Loucy (cell line): ENCODE results near the gene GIPC2.

Experiments
- H2AFZ ChIP-seq: fragments of 200-600 bp; sonication (generic); 2 replicates; pipeline ENCODE4 v1.6.0; 2016; ENCODE audit warnings: antibody characterized with exemption, mild to moderate bottlenecking, low read length, moderate library complexity
- H3F3A ChIP-seq: fragments of 200-600 bp; 2 replicates; pipeline ENCODE4 v1.6.0; 2016; ENCODE audit warnings: antibody characterized with exemption, low read depth, mild to moderate bottlenecking
- H3K27me3 ChIP-seq: fragments of 200-600 bp; sonication (generic); 2 replicates; pipeline ENCODE4 v1.6.1; 2014; ENCODE audit warnings: low read length, mild to moderate bottlenecking; ENCODE audit not compliant: insufficient read depth, poor library complexity, severe bottlenecking
- H3K36me3 ChIP-seq: fragments of 200-600 bp; sonication (generic); 2 replicates; pipeline ENCODE4 v1.6.1; 2016; ENCODE audit warnings: low read length; ENCODE audit not compliant: insufficient read depth
- H3K4me1 ChIP-seq: fragments of 200-600 bp; sonication (generic); 2 replicates; pipeline ENCODE4 v1.5.1; 2014; ENCODE audit warnings: low read length, mild to moderate bottlenecking; ENCODE audit not compliant: insufficient read depth, poor library complexity, severe bottlenecking
- H3K4me2 ChIP-seq: fragments of 200-600 bp; sonication (generic); 2 replicates; pipeline ENCODE4 v1.6.0; 2014; ENCODE audit warnings: antibody characterized with exemption, low read length, low read depth, mild to moderate bottlenecking; ENCODE audit not compliant: poor library complexity, severe bottlenecking
- H3K4me3 ChIP-seq: fragments of 200-600 bp; sonication (generic); 2 replicates; pipeline ENCODE4 v1.5.1; 2014; ENCODE audit warnings: low read length, mild to moderate bottlenecking, mixed read lengths; ENCODE audit not compliant: poor library complexity, severe bottlenecking
- H3K79me2 ChIP-seq: fragments of 200-600 bp; sonication (generic); 2 replicates; pipeline ENCODE4 v1.6.1; 2014; ENCODE audit warnings: low read length; ENCODE audit not compliant: insufficient read depth
- H3K9ac ChIP-seq: fragments of 200-600 bp; sonication (generic); 2 replicates; pipeline ENCODE4 v1.6.0; 2014; ENCODE audit warnings: mild to moderate bottlenecking, low read depth, low read length, moderate library complexity; ENCODE audit not compliant: poor library complexity, severe bottlenecking
- H3K9me2 ChIP-seq: fragments of 200-600 bp; sonication (generic); replicated peaks from 2 replicates; pipeline ENCODE4 v1.6.1; 2016; ENCODE audit warnings: low read depth, low read length, mixed read lengths
- H3K9me3 ChIP-seq: fragments of 200-600 bp; sonication (generic); 2 replicates; pipeline ENCODE4 v1.6.1; 2014; ENCODE audit warnings: mild to moderate bottlenecking, antibody characterized with exemption, low read length, low read depth; ENCODE audit not compliant: insufficient read depth
- H4K20me1 ChIP-seq: fragments of 200-600 bp; sonication (generic); 2 replicates; pipeline ENCODE4 v1.6.0; 2014; ENCODE audit warnings: antibody characterized with exemption, low read length, mild to moderate bottlenecking; ENCODE audit not compliant: insufficient read depth, poor library complexity, severe bottlenecking
- CTCF ChIP-seq: fragments of 200-600 bp; sonication (generic); conservative IDR thresholded peaks from 2 replicates; pipeline ENCODE4 v1.5.1; 2014; ENCODE audit warnings: mild to moderate bottlenecking, antibody characterized with exemption, low read length
- EZH2phosphoT487 ChIP-seq: fragments of 200-600 bp; IDR thresholded peaks from 2 replicates; pipeline ENCODE4 v1.6.1; 2018; ENCODE audit warnings: antibody characterized with exemption, mild to moderate bottlenecking, moderate library complexity, borderline replicate concordance

The GIPC2 gene

GRCh38 chr1:78073441-78073840 is 27.7 kb downstream of the GIPC2 start:
- H3K4me2 ChIP-seq, result no peak overlapping the region
- no peaks in the 10 kb centered on the region for H3K79me2 ChIP-seq
- TF ChIP-seq EZH2phosphoT487, result no peak
- no peak overlapping the region for H3K9ac ChIP-seq
- H4K20me1 ChIP-seq, result no peaks in the 10 kb centered on the region
- no peaks in the 10 kb centered on the region for H3K4me1 ChIP-seq
- H3F3A ChIP-seq, result no peaks in the 10 kb centered on the region
- no peaks in the 10 kb centered on the region for H3K36me3 ChIP-seq
- no peaks in the 10 kb centered on the region for H3K9me2 ChIP-seq
- no peak overlapping the region for H2AFZ ChIP-seq
- H3K9me3 ChIP-seq, result no peaks in the 10 kb centered on the region
- no peak overlapping the region for H3K4me3 ChIP-seq
- no peaks in the 10 kb centered on the region for H3K27me3 ChIP-seq

GRCh38 chr1:78075621-78076020 is 29.9 kb downstream of the GIPC2 start:
- H3F3A ChIP-seq, result no peaks in the 10 kb centered on the region
- H3K4me1 ChIP-seq, result no peaks in the 10 kb centered on the region
- no peak overlapping the region for H3K4me2 ChIP-seq
- H3K27me3 ChIP-seq, result no peaks in the 10 kb centered on the region
- no peaks in the 10 kb centered on the region for H3K36me3 ChIP-seq
- no peaks in the 10 kb centered on the region for H3K79me2 ChIP-seq
- no peaks in the 10 kb centered on the region for H3K9me3 ChIP-seq
- no peak for TF ChIP-seq CTCF
- no peak for TF ChIP-seq EZH2phosphoT487
- H3K4me3 ChIP-seq, result no peak overlapping the region
- no peak overlapping the region for H2AFZ ChIP-seq
- no peak overlapping the region for H3K9ac ChIP-seq
- H4K20me1 ChIP-seq, result no peaks in the 10 kb centered on the region
- no peaks in the 10 kb centered on the region for H3K9me2 ChIP-seq

GRCh38 chr1:78078358-78078757 is 32.6 kb downstream of the GIPC2 start:
- H3K4me2 ChIP-seq, result no peak overlapping the region
- no peak overlapping the region for H3K4me3 ChIP-seq
- no peaks in the 10 kb centered on the region for H3K9me3 ChIP-seq
- TF ChIP-seq CTCF (no peak), EZH2phosphoT487 (no peak)
- no peaks in the 10 kb centered on the region for H4K20me1 ChIP-seq
- no peaks in the 10 kb centered on the region for H3K27me3 ChIP-seq
- no peaks in the 10 kb centered on the region for H3K36me3 ChIP-seq
- H3K79me2 ChIP-seq, result no peaks in the 10 kb centered on the region
- no peaks in the 10 kb centered on the region for H3F3A ChIP-seq
- H3K9me2 ChIP-seq, result no peaks in the 10 kb centered on the region
- H2AFZ ChIP-seq, result no peak overlapping the region
- no peaks in the 10 kb centered on the region for H3K4me1 ChIP-seq
- no peak overlapping the region for H3K9ac ChIP-seq

GRCh38 chr1:78079580-78079979 is 33.8 kb downstream of the GIPC2 start:
- Histone ChIP-seq H3K4me2 (no peak overlapping the region), H3K27me3 (no peaks in the 10 kb centered on the region), H3K9me3 (no peaks in the 10 kb centered on the region), H3K36me3 (no peaks in the 10 kb centered on the region), H3K9ac (no peak overlapping the region), H3K4me3 (no peak overlapping the region), H3K9me2 (no peaks in the 10 kb centered on the region), H3F3A (no peaks in the 10 kb centered on the region), H2AFZ (no peak overlapping the region), H4K20me1 (no peaks in the 10 kb centered on the region), H3K4me1 (no peaks in the 10 kb centered on the region), H3K79me2 (no peaks in the 10 kb centered on the region)
- TF ChIP-seq CTCF, result no peak
- TF ChIP-seq EZH2phosphoT487, result no peak
